ENCODE results near the gene LIMS2.

Gene LIMS2, protein sequence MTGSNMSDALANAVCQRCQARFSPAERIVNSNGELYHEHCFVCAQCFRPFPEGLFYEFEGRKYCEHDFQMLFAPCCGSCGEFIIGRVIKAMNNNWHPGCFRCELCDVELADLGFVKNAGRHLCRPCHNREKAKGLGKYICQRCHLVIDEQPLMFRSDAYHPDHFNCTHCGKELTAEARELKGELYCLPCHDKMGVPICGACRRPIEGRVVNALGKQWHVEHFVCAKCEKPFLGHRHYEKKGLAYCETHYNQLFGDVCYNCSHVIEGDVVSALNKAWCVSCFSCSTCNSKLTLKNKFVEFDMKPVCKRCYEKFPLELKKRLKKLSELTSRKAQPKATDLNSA

DNA sequence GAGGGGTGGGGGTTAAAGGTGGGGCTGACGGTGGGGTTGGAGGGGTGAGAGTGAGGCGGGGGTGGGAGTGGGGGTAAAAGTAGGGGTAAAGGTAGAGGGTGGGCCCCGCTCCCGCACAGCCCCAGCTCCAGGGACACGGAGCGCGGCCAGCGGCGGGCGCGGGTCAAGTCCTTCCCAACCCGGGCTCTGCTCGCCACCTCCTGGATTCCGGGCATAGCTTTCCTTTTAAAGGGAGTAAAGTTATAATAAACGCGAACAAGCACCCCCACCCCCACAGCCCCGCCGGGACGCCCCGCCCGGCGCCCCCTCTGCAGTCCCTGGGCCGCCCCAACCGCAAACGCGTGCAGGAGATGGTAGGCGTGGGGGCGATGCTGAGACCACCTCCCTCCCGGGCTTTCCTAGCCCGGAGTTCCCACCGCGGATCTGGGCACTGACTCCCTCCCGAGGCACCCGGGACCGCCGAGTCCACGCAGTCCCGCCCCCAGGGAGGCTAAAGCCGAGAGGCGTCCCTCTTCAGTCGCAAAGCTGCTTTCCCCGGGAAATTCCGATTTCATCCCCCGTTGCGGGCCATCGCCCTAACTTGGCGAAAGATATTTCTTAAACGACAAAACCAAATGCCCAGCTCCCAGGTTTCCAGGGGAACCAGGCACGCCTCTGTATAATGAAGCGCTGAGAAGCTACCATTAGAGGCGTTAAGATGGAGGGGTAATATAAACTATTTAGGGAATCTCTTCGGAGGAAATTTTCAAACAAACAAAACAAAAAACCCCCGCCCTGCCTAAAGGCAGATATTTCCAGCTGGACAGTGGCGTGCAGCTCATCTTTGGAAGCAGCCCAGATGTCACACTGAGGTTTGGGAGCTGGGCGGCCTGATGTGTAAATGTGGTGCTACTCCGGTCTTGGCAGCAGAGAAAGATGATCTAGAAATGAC, at the start of gene LIMS2:
Gene LIMS2, minus strand, starts transcription at position 200 of the 931 bp plus-strand sequence. CDS start 506 bp downstream, outside the sequence.
- in situ Hi-C loops (cut with MboI; ENCODE audit: low pct_unique_long_range_greater_than_20kb, low sequenced_read_pairs): no loop called here
- no peak for DNase-seq

DNA sequence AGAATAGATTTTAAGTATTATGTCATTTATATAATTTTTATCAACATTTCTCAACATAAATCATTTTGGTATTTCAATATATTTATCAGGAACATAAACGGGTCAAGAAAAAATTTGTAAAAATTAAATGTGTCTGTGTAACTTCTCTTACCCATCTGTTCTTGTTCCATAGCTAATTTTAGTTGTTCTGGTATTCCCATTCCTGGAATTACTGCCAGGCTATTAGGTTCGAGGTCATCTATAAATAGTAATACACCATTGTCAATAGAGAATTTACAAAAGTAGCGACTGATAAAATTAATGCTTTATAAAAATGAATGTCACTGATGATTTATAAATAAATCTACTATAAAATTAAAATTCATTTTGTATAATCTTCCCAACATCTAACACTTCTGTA, 47.5 kb upstream of the LIMS2 start:
- in situ Hi-C loops (cut with MboI; ENCODE audit: low pct_unique_long_range_greater_than_20kb, low sequenced_read_pairs): no loop called here

DNA sequence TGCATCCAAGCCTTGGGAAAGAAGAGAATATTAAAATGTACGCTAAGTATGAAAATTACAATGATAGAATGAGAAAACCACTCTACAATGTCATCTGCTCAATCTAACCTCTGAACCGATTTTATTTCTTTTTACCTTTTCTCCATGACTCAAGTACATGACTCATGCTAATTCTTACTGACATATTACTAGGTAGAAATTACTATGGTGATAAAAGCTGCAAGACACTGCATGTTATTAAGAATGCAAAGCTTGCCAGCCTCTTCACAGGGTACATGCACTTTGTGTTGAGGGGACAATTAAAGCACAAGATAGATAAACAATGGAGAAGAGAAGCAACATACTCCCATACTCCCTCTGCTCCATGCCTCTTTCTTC, 46.6 kb upstream of the LIMS2 start:
- in situ Hi-C loops (cut with MboI; ENCODE audit: low pct_unique_long_range_greater_than_20kb, low sequenced_read_pairs): no loop called here
- DNase-seq: no peak

More for the DNA sequence above, 47.5 kb upstream of the LIMS2 start:
- DNase-seq: no peak

DNA sequence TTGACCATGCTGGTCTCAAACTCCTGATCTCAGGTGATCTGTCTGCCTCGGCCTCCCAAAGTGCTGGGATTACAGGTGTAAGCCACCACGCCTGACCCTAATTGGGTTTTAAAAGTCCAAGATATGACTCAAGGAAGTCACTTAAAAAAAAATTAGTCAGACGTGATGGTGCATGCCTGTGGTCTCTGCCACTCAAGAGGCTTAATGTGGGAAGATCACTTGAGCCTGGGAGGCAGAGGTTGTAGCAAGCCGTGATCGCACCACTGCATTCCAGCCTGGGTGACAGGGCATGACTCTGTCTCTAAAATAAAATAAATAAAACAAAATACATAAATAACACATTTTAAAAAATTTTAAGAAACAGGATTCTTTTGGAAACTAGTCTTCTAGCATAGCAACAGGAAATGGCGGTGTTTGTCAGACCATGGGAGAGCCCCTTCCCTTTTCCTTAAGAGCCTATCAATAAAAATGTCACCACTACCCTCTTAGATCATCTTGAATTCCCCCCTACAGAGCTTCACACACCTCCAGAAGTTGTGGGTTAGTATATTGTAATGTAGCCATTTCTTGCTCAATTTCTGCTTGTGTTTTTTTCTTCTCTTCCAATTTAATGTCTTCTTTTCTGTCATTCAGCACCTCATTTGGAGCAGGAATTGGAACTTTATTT, 46.1 kb upstream of the LIMS2 start:
- DNase-seq: no peak
- in situ Hi-C loops (cut with MboI; ENCODE audit: low pct_unique_long_range_greater_than_20kb, low sequenced_read_pairs): no loop called here

- in situ Hi-C loops (cut with MboI; ENCODE audit: low pct_unique_long_range_greater_than_20kb, low sequenced_read_pairs): no loop called here
- no peak for DNase-seq
Observed at GRCh38 chr2:127719301-127720218, 44.2 kb upstream of the LIMS2 start.

DNA sequence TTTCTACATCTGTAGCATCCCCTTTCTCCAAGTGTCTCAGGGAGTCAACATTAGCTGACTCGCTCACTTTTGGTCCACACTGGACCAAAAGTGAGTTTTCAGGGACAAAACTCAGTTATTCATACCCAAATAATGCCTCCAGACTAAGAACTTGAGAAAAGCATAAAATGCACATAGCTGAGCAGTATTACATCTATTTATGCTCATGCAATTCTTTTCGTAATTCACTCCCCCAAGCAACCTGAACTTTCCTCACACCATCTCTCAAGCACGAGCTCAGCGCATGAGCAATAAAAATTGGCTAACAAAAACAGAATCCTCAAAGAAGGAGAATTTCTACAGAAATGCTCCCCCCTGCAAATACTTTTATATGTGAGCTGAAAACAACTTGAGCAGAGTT, 42.9 kb upstream of the LIMS2 start:
- in situ Hi-C loops (cut with MboI; ENCODE audit: low pct_unique_long_range_greater_than_20kb, low sequenced_read_pairs): no loop called here
- DNase-seq: no peak

DNA sequence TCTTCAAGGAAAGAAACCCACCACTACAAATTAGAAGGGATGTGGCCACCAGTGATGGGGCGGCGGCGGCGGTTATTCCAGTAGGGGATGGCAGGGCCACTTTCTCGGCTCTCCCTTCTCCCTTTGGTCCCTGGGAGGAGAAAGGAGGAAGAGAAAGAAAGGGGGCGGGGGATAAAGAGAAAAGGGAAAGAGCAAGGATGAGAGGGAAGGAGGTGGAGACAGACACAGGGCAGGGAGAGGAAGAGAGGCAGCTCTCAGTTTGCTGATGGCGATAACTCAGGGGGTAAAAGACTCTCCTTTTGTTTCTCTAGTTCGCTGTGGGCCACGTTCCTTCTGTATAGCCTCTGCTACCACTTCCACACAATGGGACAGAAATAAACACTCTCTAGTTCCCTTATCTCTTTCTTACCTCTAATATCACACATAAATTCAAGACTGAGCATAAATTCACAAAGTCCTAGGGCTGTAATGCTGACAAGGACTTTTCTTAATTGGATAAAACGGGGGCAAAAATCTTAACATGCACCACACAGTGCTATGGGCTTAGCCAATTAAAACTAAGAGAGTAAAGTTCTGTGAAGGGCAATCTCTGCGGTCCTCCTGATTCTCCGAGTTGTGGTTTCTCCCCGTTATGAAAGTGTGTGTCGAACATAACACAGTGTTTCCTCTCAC, 40.6 kb upstream of the LIMS2 start:
- DNase-seq: no peak
- in situ Hi-C loops (cut with MboI; ENCODE audit: low pct_unique_long_range_greater_than_20kb, low sequenced_read_pairs): no loop called here

GRCh38 chr2:127713562-127713961, 38.2 kb upstream of the LIMS2 start:
- DNase-seq: no peak
- in situ Hi-C loops (cut with MboI; ENCODE audit: low pct_unique_long_range_greater_than_20kb, low sequenced_read_pairs): no loop called here

DNA sequence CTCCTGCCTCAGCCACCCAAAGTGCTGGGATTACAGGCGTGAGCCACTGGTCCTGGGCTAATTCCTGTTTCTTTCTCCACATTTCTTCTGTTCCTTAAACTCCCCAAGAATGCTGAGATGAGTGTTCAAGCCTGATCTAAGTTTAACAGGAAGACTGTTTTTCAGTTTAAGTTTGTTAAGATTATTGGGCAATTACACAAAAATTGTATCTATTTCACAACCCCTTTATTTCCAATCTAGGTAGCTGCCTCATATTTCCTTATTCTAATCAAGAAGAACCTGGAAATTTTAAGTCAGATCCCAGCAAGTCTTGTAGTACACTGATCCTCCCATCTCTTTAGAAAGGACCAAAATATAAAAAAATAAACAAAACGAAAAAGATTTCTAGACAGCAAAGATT, 37.7 kb upstream of the LIMS2 start:
- in situ Hi-C loops (cut with MboI; ENCODE audit: low pct_unique_long_range_greater_than_20kb, low sequenced_read_pairs): no loop called here
- DNase-seq: no peak

DNA sequence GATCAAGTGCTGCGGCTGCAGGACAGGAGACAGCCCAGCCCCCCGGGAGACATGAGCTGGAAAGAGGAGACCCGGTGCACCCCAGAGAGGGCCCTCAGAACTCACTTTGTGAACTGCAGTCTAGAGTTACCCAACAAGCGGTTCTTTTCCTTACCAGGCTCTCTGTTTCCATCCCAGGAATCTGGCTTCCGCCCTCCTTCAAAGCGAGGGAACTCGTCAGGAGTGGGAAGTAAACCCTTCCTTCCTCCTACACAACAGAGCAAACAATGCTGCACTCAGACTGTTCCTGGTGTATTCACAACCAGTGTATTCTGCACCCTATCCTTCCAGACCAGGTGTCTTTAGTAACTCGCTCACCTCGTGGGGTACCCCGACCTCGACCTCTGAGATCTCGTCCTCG, 34.0 kb upstream of the LIMS2 start:
- in situ Hi-C loops (cut with MboI; ENCODE audit: low pct_unique_long_range_greater_than_20kb, low sequenced_read_pairs): no loop called here
- DNase-seq: no peak

GRCh38 chr2:127707890-127708648, 32.7 kb upstream of the LIMS2 start:
- in situ Hi-C loops (cut with MboI; ENCODE audit: low pct_unique_long_range_greater_than_20kb, low sequenced_read_pairs): no loop called here
- no peak for DNase-seq

- in situ Hi-C loops (cut with MboI; ENCODE audit: low pct_unique_long_range_greater_than_20kb, low sequenced_read_pairs): no loop called here
- no peak for DNase-seq
Observed at GRCh38 chr2:127706215-127706990, 31.1 kb upstream of the LIMS2 start.

DNA sequence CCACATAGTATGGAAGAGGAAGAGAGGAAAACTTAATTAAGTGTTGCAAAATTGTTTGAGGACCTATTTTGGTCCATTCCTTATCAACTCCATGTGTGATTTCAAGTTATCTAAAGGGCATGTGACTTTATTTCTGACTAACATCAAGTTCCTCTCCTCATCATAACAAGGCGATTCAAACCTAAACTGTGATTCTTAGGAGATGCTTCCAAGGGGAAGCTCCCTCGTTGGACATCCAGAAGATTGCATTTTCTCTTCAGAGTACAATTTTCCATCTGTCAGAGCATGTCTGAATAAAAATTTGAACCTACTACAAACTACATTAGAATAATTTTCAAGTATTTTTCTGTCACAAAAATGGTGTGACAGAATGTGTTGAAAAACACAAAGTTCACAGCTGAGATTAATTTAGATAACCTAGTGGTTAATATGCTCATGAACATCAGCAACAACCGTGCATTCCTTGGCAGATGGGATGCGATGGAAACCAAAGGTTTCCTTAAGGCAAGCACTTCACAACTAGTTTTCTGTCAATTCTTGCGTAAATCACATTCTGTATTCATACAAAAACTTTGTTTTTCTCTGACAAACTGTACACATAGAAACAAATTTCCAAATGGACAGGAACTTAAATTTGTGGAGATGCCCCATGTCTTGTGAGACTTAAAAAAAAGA, 30.2 kb upstream of the LIMS2 start:
- DNase-seq: no peak
- in situ Hi-C loops (cut with MboI; ENCODE audit: low pct_unique_long_range_greater_than_20kb, low sequenced_read_pairs): no loop called here

- no peak for DNase-seq
- in situ Hi-C loops (cut with MboI; ENCODE audit: low pct_unique_long_range_greater_than_20kb, low sequenced_read_pairs): no loop called here
Observed at GRCh38 chr2:127704641-127705390, 29.5 kb upstream of the LIMS2 start.

- in situ Hi-C loops (cut with MboI; ENCODE audit: low pct_unique_long_range_greater_than_20kb, low sequenced_read_pairs): no loop called here
- DNase-seq: no peak
Observed at GRCh38 chr2:127703282-127703681, 28.0 kb upstream of the LIMS2 start.

Measured in KBM-7 (cell line).